Sigmoid colon (tissue), 4 donors: ENCODE results near the gene SMIM38.

ENCODE experiments used
- CTCF ChIP-seq, 4 experiments: fragments of 450-650 bp in 3 of 4; fragments of 200-600 bp in 1 of 4; IDR thresholded peaks; one replicate each; pipeline ENCODE4 v1.5.1; 2016 to 2019; ENCODE audit warnings: antibody characterized with exemption in 4 of 4, mild to moderate bottlenecking in 3 of 4, moderate library complexity in 2 of 4
- EP300 ChIP-seq, 4 donors: sonication (generic); formaldehyde crosslinking; IDR thresholded peaks; one replicate each; pipeline ENCODE4 v1.6.1; 2017; ENCODE audit warnings: antibody characterized with exemption in 4 of 4
- POLR2A ChIP-seq, 2 donors: fragments of 450-650 bp; IDR thresholded peaks; one replicate each; pipeline ENCODE4 v1.6.1; 2016; ENCODE audit warnings: antibody characterized with exemption in 2 of 2, mild to moderate bottlenecking in 2 of 2, moderate library complexity in 2 of 2
- POLR2AphosphoS5 ChIP-seq, 4 donors: sonication (generic); formaldehyde crosslinking; IDR thresholded peaks; one replicate each; pipeline ENCODE4 v1.6.1; 2017; ENCODE audit warnings: antibody characterized with exemption in 4 of 4

GRCh38 chr11:69194956-69195355 is 39.2 kb downstream of the SMIM38 start:
- TF ChIP-seq CTCF (IDR thresholded peaks at IDR 0.05) (no peak), POLR2AphosphoS5 (IDR thresholded peaks at IDR 0.05) (no peak), POLR2A (IDR thresholded peaks at IDR 0.05) (no peak), EP300 (IDR thresholded peaks at IDR 0.05) (no peak)
